K562 (cell line): ENCODE data around the gene PAEP.

ENCODE experiments used
- ATF3 ChIP-seq, 2 experiments: fragments of 450-650 bp in 1 of 2; sonication (generic) in 1 of 2; formaldehyde crosslinking in 1 of 2; IDR thresholded peaks in 1 of 2; conservative IDR thresholded peaks in 1 of 2; 2 replicates each; pipeline versions ENCODE4 v1.6.1 to v1.8.1; 2016 to 2023; ENCODE audit warnings: mild to moderate bottlenecking in 2 of 2, moderate library complexity in 2 of 2, inconsistent platforms in 1 of 2, missing genetic modification reagents in 1 of 2
- CEBPG ChIP-seq, 3 experiments: fragments of 200-800 bp in 1 of 3; sonication (Bioruptor generic) in 1 of 3; sonication (generic) in 1 of 3; formaldehyde crosslinking in 1 of 3; IDR thresholded peaks in 2 of 3; conservative IDR thresholded peaks in 1 of 3; 2 replicates each; pipeline versions ENCODE4 v1.6.1 to v1.8.0; 2016 to 2022; ENCODE audit warnings: missing compliant biosample characterization in 2 of 3, missing genetic modification characterization in 2 of 3, mild to moderate bottlenecking in 1 of 3, missing genetic modification reagents in 1 of 3
- CHCHD3 ChIP-seq: fragments of 250-450 bp; sonication (Bioruptor Pico); IDR thresholded peaks from 2 replicates; pipeline ENCODE4 v2.1.2; 2022; ENCODE audit warnings: mild to moderate bottlenecking
- CTCF ChIP-seq, 3 experiments: IDR thresholded peaks in 2 of 3; conservative IDR thresholded peaks in 1 of 3; 2 replicates each; pipeline ENCODE4 v1.5.1; 2011 to 2012; ENCODE audit warnings: low read length in 3 of 3, mild to moderate bottlenecking in 3 of 3, control low read depth in 2 of 3, improper control_type of control experiment in 1 of 3, inconsistent platforms in 1 of 3, low read depth in 1 of 3, mixed read lengths in 1 of 3, moderate library complexity in 1 of 3; ENCODE audit not compliant: insufficient read depth in 2 of 3
- HMG20A ChIP-seq: fragments of 450-650 bp; formaldehyde crosslinking; conservative IDR thresholded peaks from 2 replicates; pipeline ENCODE4 v1.4.0; 2020; ENCODE audit warnings: mild to moderate bottlenecking, mixed read lengths
- HMGXB4 ChIP-seq: sonication (generic); formaldehyde crosslinking; IDR thresholded peaks from 2 replicates; pipeline ENCODE4 v1.8.1; 2023; ENCODE audit warnings: mild to moderate bottlenecking, missing genetic modification reagents
- HOMEZ ChIP-seq: fragments of 250-450 bp; sonication (Bioruptor Pico); IDR thresholded peaks from 2 replicates; pipeline ENCODE4 v1.4.0; 2020; ENCODE audit warnings: mild to moderate bottlenecking, moderate library complexity
- KLF16 ChIP-seq: IDR thresholded peaks from 2 replicates; pipeline ENCODE4 v1.6.1; 2016; ENCODE audit warnings: antibody characterized with exemption
- SREBF2 ChIP-seq: sonication (generic); formaldehyde crosslinking; IDR thresholded peaks from 2 replicates; pipeline ENCODE4 v1.4.0; 2020; ENCODE audit warnings: mild to moderate bottlenecking, missing genetic modification reagents
- ZNF143 ChIP-seq: sonication (generic); formaldehyde crosslinking; IDR thresholded peaks from 2 replicates; pipeline ENCODE4 v1.9.0; 2022; ENCODE audit warnings: mild to moderate bottlenecking, missing genetic modification reagents
- ZNF280A ChIP-seq: fragments of 450-650 bp; IDR thresholded peaks from 2 replicates; pipeline ENCODE4 v1.6.1; 2018; ENCODE audit warnings: mild to moderate bottlenecking, low read depth; ENCODE audit not compliant: partially characterized antibody

GRCh38 chr9:135582966-135583687 is 21.6 kb downstream of the PAEP start:
- TF ChIP-seq ZNF280A, result no peak
- TF ChIP-seq ATF3 (IDR thresholded peaks at IDR 0.05), result no peak
- TF ChIP-seq ATF3 (CRISPR knock-in tag; conservative IDR thresholded peaks at IDR 0.05), result no peak
- TF ChIP-seq ZNF143 (CRISPR knock-in tag), result no peak
- TF ChIP-seq HMG20A (CRISPR knock-in tag), result no peak
- TF ChIP-seq CHCHD3, result no peak
- TF ChIP-seq CTCF (IDR thresholded peaks at IDR 0.05 in 2 of 3, conservative IDR thresholded peaks at IDR 0.05 in 1 of 3; ENCODE audit: insufficient read depth in 2 of 3, low read depth in 1 of 3, low read length in 3 of 3), result no peak
- no peak for TF ChIP-seq HMGXB4 (CRISPR knock-in tag)
- no peak for TF ChIP-seq SREBF2 (CRISPR knock-in tag)
- TF ChIP-seq CEBPG (CRISPR knock-in tag; IDR thresholded peaks at IDR 0.05), result no peak
- TF ChIP-seq CEBPG (tag; conservative IDR thresholded peaks at IDR 0.05 in 1 of 2, IDR thresholded peaks at IDR 0.05 in 1 of 2), result no peak
- no peak for TF ChIP-seq KLF16
- no peak for TF ChIP-seq HOMEZ (CRISPR knock-in tag)
